ENCODE measurements around the gene PHKB.
"Not testable (repeated sequence)": the region's sequence is repeated elsewhere in the genome, so short reads cannot be mapped to it uniquely, and the experiment has no call there.

Gene PHKB

DNA sequence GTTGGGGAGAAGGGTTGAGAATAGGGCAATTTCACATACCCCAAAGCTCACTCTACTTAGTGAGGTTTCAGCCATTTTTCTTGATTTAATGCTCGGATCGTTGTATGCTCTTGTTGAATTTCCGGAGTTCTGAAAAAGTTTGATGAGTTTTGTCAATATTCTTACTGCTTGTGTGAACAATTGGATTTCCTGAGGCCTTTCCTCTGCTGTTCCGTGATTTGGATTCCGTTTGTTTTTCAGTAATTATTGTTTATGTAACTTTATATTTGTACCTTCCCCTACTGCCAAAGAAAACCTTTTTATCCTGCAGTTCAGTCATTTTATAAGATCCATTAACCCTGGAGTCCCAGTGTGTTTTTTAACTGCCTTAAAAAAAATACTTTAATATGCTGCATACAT lies 62.9 kb downstream of the PHKB start:
- Histone ChIP-seq H3K27ac (ENCODE audit: low read depth, low read length) (no peak overlapping the region), H3K9ac (ENCODE audit: low read depth in 1 of 2, low read length in 2 of 2) (no peak overlapping the region), H3K9me3 (ENCODE audit: control insufficient read depth in 1 of 2, low read length in 2 of 2) (no peaks in the 10 kb centered on the region), H3K4me3 (ENCODE audit: low read depth in 1 of 2, low read length in 2 of 2) (no peak overlapping the region), H3K4me1 (ENCODE audit: control insufficient read depth in 1 of 2, insufficient read depth in 2 of 2, low read length in 2 of 2) (peaks cover 0 to 6% of the 10 kb centered on the region in 2 donors), H3K36me3 (ENCODE audit: control insufficient read depth in 1 of 2, insufficient read depth in 2 of 2, low read length in 2 of 2) (peaks cover 6 to 8% of the 10 kb centered on the region in 2 donors), H3K27me3 (ENCODE audit: control insufficient read depth in 1 of 2, insufficient read depth in 2 of 2, low read length in 2 of 2) (no peaks in the 10 kb centered on the region)

DNA sequence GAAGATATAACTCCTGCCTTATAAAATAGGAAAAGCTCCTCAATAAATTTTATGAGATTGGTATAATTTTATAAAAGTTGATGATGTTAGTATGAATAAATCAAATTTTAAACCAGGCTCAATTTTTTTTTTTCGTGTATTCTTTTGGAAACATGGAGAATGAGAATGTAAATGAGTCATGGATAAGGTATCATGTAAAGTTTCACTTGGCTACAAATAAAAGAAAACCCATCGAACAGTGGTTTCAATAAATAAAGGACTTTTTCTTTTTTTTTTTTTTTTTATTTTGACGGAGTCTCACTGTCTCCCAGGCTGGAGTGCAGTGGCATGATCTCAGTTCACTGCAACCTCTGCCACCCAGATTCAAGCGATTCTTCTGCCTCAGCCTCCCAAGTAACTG lies 67.3 kb downstream of the PHKB start:
- Histone ChIP-seq H3K4me1 (ENCODE audit: control insufficient read depth in 1 of 2, insufficient read depth in 2 of 2, low read length in 2 of 2) (peaks cover 0 to 3% of the 10 kb centered on the region in 2 donors), H3K27ac (ENCODE audit: low read depth, low read length) (no peak overlapping the region), H3K27me3 (ENCODE audit: control insufficient read depth in 1 of 2, insufficient read depth in 2 of 2, low read length in 2 of 2) (no peaks in the 10 kb centered on the region)

GRCh38 chr16:47533744-47534292 lies 72.7 kb downstream of the PHKB start:
- H3K36me3 ChIP-seq (ENCODE audit: control insufficient read depth in 1 of 2, insufficient read depth in 2 of 2, low read length in 2 of 2): peaks cover 2 to 11% of the 10 kb centered on the region in 2 donors
- no peak overlapping the region for H3K27ac ChIP-seq (ENCODE audit: low read depth, low read length)
- no peaks in the 10 kb centered on the region for H3K4me1 ChIP-seq (ENCODE audit: control insufficient read depth in 1 of 2, insufficient read depth in 2 of 2, low read length in 2 of 2)
- H3K9me3 ChIP-seq (ENCODE audit: control insufficient read depth in 1 of 2, low read length in 2 of 2): no peaks in the 10 kb centered on the region
- H3K9ac ChIP-seq (ENCODE audit: low read depth in 1 of 2, low read length in 2 of 2): no peak overlapping the region
- H3K27me3 ChIP-seq (ENCODE audit: control insufficient read depth in 1 of 2, insufficient read depth in 2 of 2, low read length in 2 of 2): no peaks in the 10 kb centered on the region
- H3K4me3 ChIP-seq (ENCODE audit: low read depth in 1 of 2, low read length in 2 of 2): no peak overlapping the region

More for the DNA sequence above, 67.3 kb downstream of the PHKB start:
- peaks cover 0 to 15% of the 10 kb centered on the region in 2 donors for H3K36me3 ChIP-seq (ENCODE audit: control insufficient read depth in 1 of 2, insufficient read depth in 2 of 2, low read length in 2 of 2)
- H3K9me3 ChIP-seq (ENCODE audit: control insufficient read depth in 1 of 2, low read length in 2 of 2): no peaks in the 10 kb centered on the region
- H3K9ac ChIP-seq (ENCODE audit: low read depth in 1 of 2, low read length in 2 of 2): no peak overlapping the region
- H3K4me3 ChIP-seq (ENCODE audit: low read depth in 1 of 2, low read length in 2 of 2): no peak overlapping the region

DNA sequence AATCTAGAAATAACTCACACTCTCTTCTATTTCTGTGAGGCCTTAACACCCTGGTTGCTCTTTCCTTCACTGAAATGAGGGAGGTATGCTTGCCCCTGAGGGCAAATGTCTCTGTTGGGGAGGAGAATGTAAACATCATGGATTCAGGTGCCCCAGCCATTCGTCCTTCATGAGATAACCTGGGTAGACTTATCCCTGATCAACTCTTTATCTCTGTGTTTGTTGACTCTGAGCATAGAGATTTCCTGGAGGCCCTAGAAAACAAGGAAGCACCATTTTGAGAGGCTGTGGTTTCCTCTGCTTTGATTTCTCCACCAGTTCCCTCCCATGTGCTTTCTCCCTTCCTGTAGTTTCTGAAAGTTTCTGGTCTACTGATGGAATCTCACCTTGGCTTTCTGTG lies 77.3 kb downstream of the PHKB start:
- Histone ChIP-seq H3K4me1 (ENCODE audit: control insufficient read depth in 1 of 2, insufficient read depth in 2 of 2, low read length in 2 of 2) (no peaks in the 10 kb centered on the region), H3K9me3 (ENCODE audit: control insufficient read depth in 1 of 2, low read length in 2 of 2) (peaks cover 7 to 8% of the 10 kb centered on the region in 2 donors), H3K27me3 (ENCODE audit: control insufficient read depth in 1 of 2, insufficient read depth in 2 of 2, low read length in 2 of 2) (no peaks in the 10 kb centered on the region), H3K36me3 (ENCODE audit: control insufficient read depth in 1 of 2, insufficient read depth in 2 of 2, low read length in 2 of 2) (peaks cover 3 to 4% of the 10 kb centered on the region in 2 donors), H3K27ac (ENCODE audit: low read depth, low read length) (no peak overlapping the region), H3K4me3 (ENCODE audit: low read depth in 1 of 2, low read length in 2 of 2) (no peak overlapping the region), H3K9ac (ENCODE audit: low read depth in 1 of 2, low read length in 2 of 2) (no peak overlapping the region)

GRCh38 chr16:47539707-47540670 lies 78.9 kb downstream of the PHKB start:
- H3K9ac ChIP-seq (ENCODE audit: low read depth in 1 of 2, low read length in 2 of 2); H3K27me3 ChIP-seq (ENCODE audit: control insufficient read depth in 1 of 2, insufficient read depth in 2 of 2, low read length in 2 of 2); H3K4me3 ChIP-seq (ENCODE audit: low read depth in 1 of 2, low read length in 2 of 2); H3K27ac ChIP-seq (ENCODE audit: low read depth, low read length); H3K4me1 ChIP-seq (ENCODE audit: control insufficient read depth in 1 of 2, insufficient read depth in 2 of 2, low read length in 2 of 2); H3K36me3 ChIP-seq (ENCODE audit: control insufficient read depth in 1 of 2, insufficient read depth in 2 of 2, low read length in 2 of 2): not testable (repeated sequence)
- peaks cover 11% of the 10 kb centered on the region in 2 donors for H3K9me3 ChIP-seq (ENCODE audit: control insufficient read depth in 1 of 2, low read length in 2 of 2)

DNA sequence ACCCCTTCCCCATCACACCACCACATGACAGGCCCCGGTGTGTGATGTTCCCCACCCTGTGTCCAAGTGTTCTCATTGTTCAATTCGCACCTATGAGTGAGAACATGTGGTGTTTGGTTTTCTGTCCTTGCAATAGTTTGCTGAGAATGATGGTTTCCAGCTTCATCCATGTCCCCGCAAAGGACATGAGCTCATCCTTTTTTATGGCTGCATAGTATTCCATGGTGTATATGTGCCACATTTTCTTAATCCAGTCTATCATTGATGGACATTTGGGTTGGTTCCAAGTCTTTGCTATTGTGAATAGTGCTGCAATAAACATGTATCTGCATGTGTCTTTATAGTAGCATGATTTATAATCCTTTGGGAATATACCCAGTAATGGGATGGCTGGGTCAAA lies 80.0 kb downstream of the PHKB start:
- H3K27ac ChIP-seq (ENCODE audit: low read depth, low read length); H3K9ac ChIP-seq (ENCODE audit: low read depth in 1 of 2, low read length in 2 of 2); H3K4me3 ChIP-seq (ENCODE audit: low read depth in 1 of 2, low read length in 2 of 2); H3K27me3 ChIP-seq (ENCODE audit: control insufficient read depth in 1 of 2, insufficient read depth in 2 of 2, low read length in 2 of 2); H3K4me1 ChIP-seq (ENCODE audit: control insufficient read depth in 1 of 2, insufficient read depth in 2 of 2, low read length in 2 of 2); H3K36me3 ChIP-seq (ENCODE audit: control insufficient read depth in 1 of 2, insufficient read depth in 2 of 2, low read length in 2 of 2): not testable (repeated sequence)
- peaks cover 14 to 15% of the 10 kb centered on the region in 2 donors for H3K9me3 ChIP-seq (ENCODE audit: control insufficient read depth in 1 of 2, low read length in 2 of 2)

DNA sequence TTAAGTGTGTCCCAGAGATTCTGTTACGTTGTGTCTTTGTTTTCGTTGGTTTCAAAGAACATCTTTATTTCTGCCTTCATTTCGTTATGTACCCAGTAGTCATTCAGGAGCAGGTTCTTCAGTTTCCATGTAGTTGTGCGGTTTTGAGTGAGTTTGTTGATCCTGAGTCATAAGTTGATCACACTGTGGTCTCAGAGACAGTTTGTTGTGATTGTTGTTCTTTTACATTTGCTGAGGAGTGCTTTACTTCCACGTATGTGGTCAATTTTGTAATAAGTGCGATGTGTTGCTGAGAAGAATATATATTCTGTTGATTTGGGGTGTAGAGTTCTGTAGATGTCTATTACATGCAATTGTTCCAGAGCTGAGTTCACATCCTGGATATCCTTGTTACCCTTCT lies 83.1 kb downstream of the PHKB start:
- H3K27ac ChIP-seq (ENCODE audit: low read depth, low read length); H3K4me3 ChIP-seq (ENCODE audit: low read depth in 1 of 2, low read length in 2 of 2); H3K9ac ChIP-seq (ENCODE audit: low read depth in 1 of 2, low read length in 2 of 2); H3K27me3 ChIP-seq (ENCODE audit: control insufficient read depth in 1 of 2, insufficient read depth in 2 of 2, low read length in 2 of 2); H3K4me1 ChIP-seq (ENCODE audit: control insufficient read depth in 1 of 2, insufficient read depth in 2 of 2, low read length in 2 of 2): not testable (repeated sequence)
- H3K36me3 ChIP-seq (ENCODE audit: control insufficient read depth in 1 of 2, insufficient read depth in 2 of 2, low read length in 2 of 2): peaks cover 0 to 25% of the 10 kb centered on the region in 2 donors
- peaks cover 23 to 27% of the 10 kb centered on the region in 2 donors for H3K9me3 ChIP-seq (ENCODE audit: control insufficient read depth in 1 of 2, low read length in 2 of 2)

DNA sequence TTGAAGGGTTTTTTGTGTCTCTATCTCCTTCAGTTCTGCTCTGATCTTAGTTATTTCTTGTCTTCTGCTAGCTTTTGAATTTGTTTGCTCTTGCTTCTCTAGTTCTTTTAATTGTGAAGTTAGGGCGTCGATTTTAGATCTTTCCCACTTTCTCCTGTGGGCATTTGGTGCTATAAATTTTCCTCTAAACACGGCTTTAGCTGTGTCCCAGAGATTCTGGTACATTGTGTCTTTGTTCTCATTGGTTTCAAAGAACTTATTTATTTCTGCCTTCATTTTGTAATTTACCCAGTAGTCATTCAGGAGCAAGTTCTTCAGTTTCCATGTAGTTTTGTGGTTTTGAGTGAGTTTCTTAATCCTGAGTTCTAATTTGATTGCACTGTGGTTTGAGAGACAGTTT lies 90.1 kb downstream of the PHKB start:
- H3K27ac ChIP-seq (ENCODE audit: low read depth, low read length): not testable (repeated sequence)

GRCh38 chr16:47551767-47552166 lies 90.6 kb downstream of the PHKB start:
- not testable (repeated sequence) for H3K27ac ChIP-seq (ENCODE audit: low read depth, low read length); H3K9me3 ChIP-seq (ENCODE audit: control insufficient read depth in 1 of 2, low read length in 2 of 2)
- H3K36me3 ChIP-seq (ENCODE audit: control insufficient read depth in 1 of 2, insufficient read depth in 2 of 2, low read length in 2 of 2): peaks cover 10 to 35% of the 10 kb centered on the region in 2 donors

More for the DNA sequence above, 90.1 kb downstream of the PHKB start:
- not testable (repeated sequence) for H3K4me1 ChIP-seq (ENCODE audit: control insufficient read depth in 1 of 2, insufficient read depth in 2 of 2, low read length in 2 of 2); H3K9ac ChIP-seq (ENCODE audit: low read depth in 1 of 2, low read length in 2 of 2); H3K27me3 ChIP-seq (ENCODE audit: control insufficient read depth in 1 of 2, insufficient read depth in 2 of 2, low read length in 2 of 2); H3K4me3 ChIP-seq (ENCODE audit: low read depth in 1 of 2, low read length in 2 of 2)
- peaks cover 9 to 11% of the 10 kb centered on the region in 2 donors for H3K9me3 ChIP-seq (ENCODE audit: control insufficient read depth in 1 of 2, low read length in 2 of 2)
- H3K36me3 ChIP-seq (ENCODE audit: control insufficient read depth in 1 of 2, insufficient read depth in 2 of 2, low read length in 2 of 2): peaks cover 10 to 40% of the 10 kb centered on the region in 2 donors

GRCh38 chr16:47553853-47554564 lies 92.9 kb downstream of the PHKB start:
- no peaks in the 10 kb centered on the region for H3K9me3 ChIP-seq (ENCODE audit: control insufficient read depth in 1 of 2, low read length in 2 of 2)
- H3K27me3 ChIP-seq (ENCODE audit: control insufficient read depth in 1 of 2, insufficient read depth in 2 of 2, low read length in 2 of 2): no peaks in the 10 kb centered on the region
- no peak overlapping the region for H3K9ac ChIP-seq (ENCODE audit: low read depth in 1 of 2, low read length in 2 of 2)
- no peaks in the 10 kb centered on the region for H3K4me1 ChIP-seq (ENCODE audit: control insufficient read depth in 1 of 2, insufficient read depth in 2 of 2, low read length in 2 of 2)
- no peak overlapping the region for H3K4me3 ChIP-seq (ENCODE audit: low read depth in 1 of 2, low read length in 2 of 2)
- H3K27ac ChIP-seq (ENCODE audit: low read depth, low read length): no peak overlapping the region
- H3K36me3 ChIP-seq (ENCODE audit: control insufficient read depth in 1 of 2, insufficient read depth in 2 of 2, low read length in 2 of 2): peaks cover 10 to 20% of the 10 kb centered on the region in 2 donors

More at GRCh38 chr16:47551767-47552166, 90.6 kb downstream of the PHKB start:
- not testable (repeated sequence) for H3K4me3 ChIP-seq (ENCODE audit: low read depth in 1 of 2, low read length in 2 of 2); H3K9ac ChIP-seq (ENCODE audit: low read depth in 1 of 2, low read length in 2 of 2); H3K4me1 ChIP-seq (ENCODE audit: control insufficient read depth in 1 of 2, insufficient read depth in 2 of 2, low read length in 2 of 2); H3K27me3 ChIP-seq (ENCODE audit: control insufficient read depth in 1 of 2, insufficient read depth in 2 of 2, low read length in 2 of 2)
